Esophagus (tissue), 2 donors: ENCODE results near the gene ENHO. TPM values are rescaled to one million over a fixed set of nuclear protein-coding genes. Genes with fewer than 3 reads are reported as not detected.

Experiments used
- H3K27ac ChIP-seq, 2 donors: one replicate each; pipeline ENCODE4 v1.5.1; 2013; ENCODE audit warnings: low read depth in 2 of 2, mild to moderate bottlenecking in 2 of 2, inconsistent platforms in 1 of 2, low read length in 1 of 2, moderate library complexity in 1 of 2
- H3K27me3 ChIP-seq, 2 donors: one replicate each; pipeline ENCODE4 v1.6.1; 2013; ENCODE audit warnings: low read length in 2 of 2, control low read depth in 1 of 2, mild to moderate bottlenecking in 1 of 2; ENCODE audit not compliant: insufficient read depth in 2 of 2, control insufficient read depth in 1 of 2
- H3K36me3 ChIP-seq, 2 donors: one replicate each; pipeline ENCODE4 v1.6.1; 2013; ENCODE audit warnings: low read length in 1 of 2; ENCODE audit not compliant: control insufficient read depth in 2 of 2, insufficient read depth in 2 of 2
- H3K4me1 ChIP-seq, 2 donors: one replicate each; pipeline ENCODE4 v1.6.1; 2013; ENCODE audit warnings: low read length in 1 of 2; ENCODE audit not compliant: control insufficient read depth in 2 of 2, insufficient read depth in 2 of 2
- H3K4me3 ChIP-seq, 2 donors: one replicate each; pipeline ENCODE4 v1.5.1; 2013; ENCODE audit warnings: low read length in 2 of 2, mild to moderate bottlenecking in 2 of 2, low read depth in 1 of 2, moderate library complexity in 1 of 2
- H3K9me3 ChIP-seq, 2 donors: one replicate each; pipeline ENCODE4 v1.6.1; 2013; ENCODE audit warnings: mild to moderate bottlenecking in 2 of 2, low read depth in 1 of 2, low read length in 1 of 2, moderate library complexity in 1 of 2; ENCODE audit not compliant: control insufficient read depth in 2 of 2, insufficient read depth in 1 of 2
- WGBS, 2 donors: extraction: QIAGEN DNeasy Blood & Tissue Kit; methylation state at CpG; one replicate each; pipeline ENCODE4 v1.1.7; 2013; 5-methylcytosine and 5-hydroxymethylcytosine counted together
- polyA plus RNA-seq, 2 donors: library from polyadenylated mRNA; stranded (reverse); fragments of 200-250 nt; gene quantifications; one replicate each; pipeline ENCODE4 v1.2.3, GENCODE V29; 2013
- donor health status: healthy with polysubstance abuse.
- donor health status: Bipolar disorder and iron deficiency.

The ENHO gene
- polyA plus RNA-seq, 2 donors, result 0.31 to 0.39 TPM

DNA sequence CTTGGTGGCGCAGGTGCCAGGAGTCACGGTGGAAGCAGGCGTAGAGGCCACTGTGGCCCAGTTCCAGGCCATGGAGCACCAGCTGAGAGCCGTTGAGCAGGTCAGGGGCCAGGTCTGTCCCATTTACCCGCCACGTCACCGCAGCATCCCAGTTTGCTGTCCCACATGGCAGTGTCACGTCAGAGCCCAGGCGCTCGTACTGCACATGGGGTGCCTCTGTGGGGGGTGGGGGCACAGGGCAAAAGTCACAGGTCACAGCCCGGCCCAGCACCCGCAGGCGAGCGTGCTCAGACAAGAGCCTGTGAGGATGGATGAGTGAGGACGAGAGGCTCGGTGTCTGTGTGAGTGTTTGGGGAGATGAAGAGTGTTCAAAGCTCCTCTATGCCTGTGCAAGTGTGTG is 41.8 kb upstream of the ENHO start:
- H3K4me3 ChIP-seq, result no peak overlapping the region
- peaks cover 0 to 2% of the 10 kb centered on the region in 2 donors for H3K27me3 ChIP-seq
- no peak overlapping the region for H3K27ac ChIP-seq
- peaks cover 0 to 3% of the 10 kb centered on the region in 2 donors for H3K4me1 ChIP-seq
- H3K36me3 ChIP-seq, result no peaks in the 10 kb centered on the region
- WGBS, 2 donors, result 90 to 92% methylated on average over 16 of the region's 16 CpGs
- H3K9me3 ChIP-seq, result peaks cover 0 to 3% of the 10 kb centered on the region in 2 donors

- Histone ChIP-seq H3K9me3 (peaks cover 0 to 3% of the 10 kb centered on the region in 2 donors), H3K4me1 (peaks cover 0 to 3% of the 10 kb centered on the region in 2 donors), H3K27ac (no peak overlapping the region), H3K4me3 (no peak overlapping the region), H3K27me3 (peaks cover 0 to 2% of the 10 kb centered on the region in 2 donors), H3K36me3 (no peaks in the 10 kb centered on the region)
- 63 to 67% methylated on average over 5 of the region's 5 CpGs for WGBS, 2 donors
These were observed 40.5 kb upstream of the ENHO start for GRCh38 chr9:34563262-34563661.

- WGBS, 2 donors, result 81 to 86% methylated on average over 7 of the region's 7 CpGs
- H3K4me3 ChIP-seq, result no peak overlapping the region
- no peaks in the 10 kb centered on the region for H3K36me3 ChIP-seq
- peaks cover 0 to 3% of the 10 kb centered on the region in 2 donors for H3K9me3 ChIP-seq
- H3K4me1 ChIP-seq, result peaks cover 0 to 3% of the 10 kb centered on the region in 2 donors
- no peak overlapping the region for H3K27ac ChIP-seq
- peaks cover 0 to 2% of the 10 kb centered on the region in 2 donors for H3K27me3 ChIP-seq
These were observed 39.5 kb upstream of the ENHO start for GRCh38 chr9:34562135-34562745.

- no peak overlapping the region for H3K4me3 ChIP-seq
- no peaks in the 10 kb centered on the region for H3K36me3 ChIP-seq
- no peak overlapping the region for H3K27ac ChIP-seq
- H3K9me3 ChIP-seq, result peaks cover 0 to 3% of the 10 kb centered on the region in 2 donors
- H3K4me1 ChIP-seq, result peaks cover 0 to 3% of the 10 kb centered on the region in 2 donors
- 67 to 71% methylated on average over 21 of the region's 21 CpGs for WGBS, 2 donors
- peaks cover 0 to 2% of the 10 kb centered on the region in 2 donors for H3K27me3 ChIP-seq
These were observed 37.9 kb upstream of the ENHO start for GRCh38 chr9:34560599-34561214.

DNA sequence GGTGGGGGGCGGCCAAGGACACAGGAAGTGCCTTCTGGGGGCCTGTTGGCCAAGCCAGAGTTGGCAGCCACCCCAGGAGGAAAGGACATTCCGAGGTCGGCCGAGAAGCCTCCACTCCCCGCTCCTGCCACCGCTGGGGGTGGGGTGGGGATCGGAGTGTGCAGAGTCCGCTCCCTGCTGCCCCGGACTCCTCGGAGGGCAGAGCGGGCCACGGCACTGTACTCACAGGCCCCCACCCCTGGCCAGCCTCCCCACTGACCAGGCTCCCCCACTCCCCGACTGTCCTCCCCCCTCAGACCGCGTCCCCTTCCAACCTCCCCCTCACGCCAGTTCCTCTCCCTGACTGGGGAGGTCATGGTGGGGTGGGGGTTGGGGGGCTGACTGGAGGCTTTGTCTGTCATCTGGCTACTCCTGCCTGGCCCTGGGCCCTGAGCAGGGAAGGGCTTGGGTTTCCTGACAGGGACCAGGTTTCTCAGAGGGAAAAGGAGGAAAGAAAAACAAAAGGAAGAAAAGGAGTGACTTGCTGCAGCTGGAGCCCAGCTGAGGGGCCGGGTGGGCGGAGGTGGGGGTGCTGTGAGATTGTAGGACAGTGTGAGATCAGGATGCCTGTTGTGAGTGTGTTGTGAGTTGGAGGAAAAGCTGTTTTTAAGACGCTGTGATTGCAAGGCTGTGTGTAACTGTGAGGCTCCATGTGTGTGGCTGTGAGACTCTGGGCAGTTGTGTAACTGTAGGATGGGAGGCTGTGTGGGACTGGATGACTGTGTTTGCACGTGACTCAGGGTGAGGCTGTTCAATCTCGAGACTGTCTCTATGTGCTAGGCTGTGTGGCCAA is 37.0 kb upstream of the ENHO start:
- 21% methylated on average over 11 to 21 of the region's 21 CpGs for WGBS, 2 donors
- H3K36me3 ChIP-seq, result no peaks in the 10 kb centered on the region
- H3K27ac ChIP-seq, result no peak overlapping the region
- no peaks in the 10 kb centered on the region for H3K27me3 ChIP-seq
- no peak overlapping the region for H3K4me3 ChIP-seq
- peaks cover 0 to 3% of the 10 kb centered on the region in 2 donors for H3K9me3 ChIP-seq
- H3K4me1 ChIP-seq, result peaks cover 0 to 3% of the 10 kb centered on the region in 2 donors

GRCh38 chr9:34558919-34559623 is 36.3 kb upstream of the ENHO start:
- no peak overlapping the region for H3K4me3 ChIP-seq
- peaks cover 0 to 3% of the 10 kb centered on the region in 2 donors for H3K4me1 ChIP-seq
- H3K9me3 ChIP-seq, result peaks cover 0 to 3% of the 10 kb centered on the region in 2 donors
- no peaks in the 10 kb centered on the region for H3K36me3 ChIP-seq
- no peak overlapping the region for H3K27ac ChIP-seq
- 43 to 46% methylated on average over 17 of the region's 17 CpGs for WGBS, 2 donors
- H3K27me3 ChIP-seq, result no peaks in the 10 kb centered on the region

DNA sequence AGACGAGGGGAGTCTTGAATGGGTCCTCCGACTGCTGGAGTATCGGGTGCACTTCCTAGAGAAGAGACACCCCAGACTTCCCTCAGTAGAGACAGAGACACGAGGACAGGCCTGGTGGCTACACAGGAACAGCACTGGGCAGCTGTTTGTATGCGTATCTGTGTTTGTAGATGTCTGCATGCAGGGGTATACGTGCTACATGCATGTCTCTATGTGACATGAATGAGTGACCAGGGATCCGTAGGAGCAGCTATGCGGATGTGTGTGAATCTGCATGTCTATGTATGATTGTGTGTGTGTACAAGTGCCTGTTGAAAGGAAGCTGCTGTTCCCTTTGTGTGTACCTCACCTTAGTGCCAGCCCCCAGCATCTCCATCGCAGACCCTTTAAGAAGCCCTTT is 35.6 kb upstream of the ENHO start:
- H3K27me3 ChIP-seq, result no peaks in the 10 kb centered on the region
- peaks cover 0 to 3% of the 10 kb centered on the region in 2 donors for H3K4me1 ChIP-seq
- H3K4me3 ChIP-seq, result no peak overlapping the region
- peaks cover 0 to 3% of the 10 kb centered on the region in 2 donors for H3K9me3 ChIP-seq
- WGBS, 2 donors, result 84 to 89% methylated on average over 9 of the region's 9 CpGs
- H3K27ac ChIP-seq, result no peak overlapping the region
- H3K36me3 ChIP-seq, result no peaks in the 10 kb centered on the region

- no peak overlapping the region for H3K27ac ChIP-seq
- WGBS, 2 donors, result 72 to 75% methylated on average over 19 of the region's 19 CpGs
These were observed 34.9 kb upstream of the ENHO start for GRCh38 chr9:34557426-34558321.

More at GRCh38 chr9:34557426-34558321, 34.9 kb upstream of the ENHO start:
- Histone ChIP-seq H3K27me3 (no peaks in the 10 kb centered on the region), H3K9me3 (peaks cover 0 to 3% of the 10 kb centered on the region in 2 donors), H3K36me3 (no peaks in the 10 kb centered on the region), H3K4me3 (no peak overlapping the region), H3K4me1 (peaks cover 0 to 3% of the 10 kb centered on the region in 2 donors)
